ENCODE data around the gene SKIL.
A peak's percentile ranks its signal among the peaks of the same experiment; 100 is the strongest.

SKIL gene

GRCh38 chr3:170405101-170405500 lies 47.6 kb downstream of the SKIL start:
- no peak for TF ChIP-seq CTCF (IDR thresholded peaks at IDR 0.05)

GRCh38 chr3:170410428-170411029 lies 53.0 kb downstream of the SKIL start:
- no peak overlapping the region for H3K27ac ChIP-seq
- H3K4me3 ChIP-seq = no peak overlapping the region
- DNase-seq (ENCODE audit: low spot score) = no peak
- TF ChIP-seq CTCF (IDR thresholded peaks at IDR 0.05) = peak; percentile 25

More at GRCh38 chr3:170405101-170405500, 47.6 kb downstream of the SKIL start:
- H3K4me3 ChIP-seq = no peak overlapping the region
- no peak overlapping the region for H3K27ac ChIP-seq
- no peak for DNase-seq (ENCODE audit: low spot score)

- no peak overlapping the region for H3K4me3 ChIP-seq
Measured at GRCh38 chr3:170413291-170413690, 55.8 kb downstream of the SKIL start.

GRCh38 chr3:170414202-170414663 lies 56.7 kb downstream of the SKIL start:
- no peak for DNase-seq (ENCODE audit: low spot score)
- peak; percentile 89 for TF ChIP-seq CTCF (IDR thresholded peaks at IDR 0.05)
- no peak overlapping the region for H3K4me3 ChIP-seq
- H3K27ac ChIP-seq = no peak overlapping the region

More at GRCh38 chr3:170413291-170413690, 55.8 kb downstream of the SKIL start:
- TF ChIP-seq CTCF (IDR thresholded peaks at IDR 0.05) = no peak
- no peak for DNase-seq (ENCODE audit: low spot score)
- H3K27ac ChIP-seq = no peak overlapping the region

- H3K4me3 ChIP-seq = no peak overlapping the region
- no peak overlapping the region for H3K27ac ChIP-seq
- no peak for TF ChIP-seq CTCF (IDR thresholded peaks at IDR 0.05)
- no peak for DNase-seq (ENCODE audit: low spot score)
Measured at GRCh38 chr3:170417090-170417489, 59.6 kb downstream of the SKIL start.

- no peak for DNase-seq (ENCODE audit: low spot score)
- H3K4me3 ChIP-seq = peak within 1 kb of the TSS; percentile 75
- peak within 1 kb of the TSS; percentile 27 to 74 for H3K27ac ChIP-seq
- TF ChIP-seq CTCF (IDR thresholded peaks at IDR 0.05) = no peak
Measured at GRCh38 chr3:170418422-170419398, 61.2 kb downstream of the SKIL start, which contains the start of gene CLDN11. CLDN11 (plus strand) TSS chr3:170418868; CDS start chr3:170419067, 199 bp downstream.
